Neutrophil (primary cell): ENCODE results near the gene CA12.
"Not testable (repeated sequence)": the region's sequence is repeated elsewhere in the genome, so short reads cannot be mapped to it uniquely, and the experiment has no call there.

Source experiments
- H3K27ac ChIP-seq: fragments of 200-600 bp; sonication (generic); 2 replicates; pipeline ENCODE4 v1.5.1; 2016; ENCODE audit warnings: mild to moderate bottlenecking, moderate library complexity
- H3K27me3 ChIP-seq: fragments of 200-600 bp; sonication (generic); 2 replicates; pipeline ENCODE4 v1.6.0; 2016; ENCODE audit warnings: mild to moderate bottlenecking
- H3K36me3 ChIP-seq: fragments of 200-600 bp; sonication (generic); 2 replicates; pipeline ENCODE4 v1.5.1; 2017
- H3K4me1 ChIP-seq, 2 experiments: fragments of 200-600 bp in 1 of 2; sonication (generic) in 1 of 2; 1 replicate in 1 of 2; 2 replicates in 1 of 2; pipeline versions ENCODE4 v1.5.1 to v1.6.1; 2013 to 2016; ENCODE audit warnings: low read depth in 1 of 2, low read length in 1 of 2, mild to moderate bottlenecking in 1 of 2, moderate library complexity in 1 of 2; ENCODE audit not compliant: control insufficient read depth in 1 of 2, insufficient read depth in 1 of 2
- H3K4me3 ChIP-seq, 2 experiments: fragments of 200-600 bp in 1 of 2; sonication (generic) in 1 of 2; 1 replicate in 1 of 2; 2 replicates in 1 of 2; pipeline ENCODE4 v1.5.1; 2013 to 2016; ENCODE audit warnings: low read depth in 1 of 2, low read length in 1 of 2, mild to moderate bottlenecking in 1 of 2, moderate library complexity in 1 of 2
- H3K9me3 ChIP-seq: fragments of 200-600 bp; sonication (generic); 2 replicates; pipeline ENCODE4 v1.5.1; 2016
- CTCF ChIP-seq: fragments of 200-600 bp; sonication (generic); IDR thresholded peaks from 2 replicates; pipeline ENCODE4 v1.5.1; 2016; ENCODE audit warnings: antibody characterized with exemption

The CA12 gene

GRCh38 chr15:63348392-63348791 is 33.3 kb downstream of the CA12 start:
- no peaks in the 10 kb centered on the region for H3K4me1 ChIP-seq

GRCh38 chr15:63347074-63347857 is 34.4 kb downstream of the CA12 start:
- H3K36me3 ChIP-seq: no peaks in the 10 kb centered on the region
- no peaks in the 10 kb centered on the region for H3K9me3 ChIP-seq
- no peaks in the 10 kb centered on the region for H3K27me3 ChIP-seq
- no peaks in the 10 kb centered on the region for H3K4me1 ChIP-seq
- H3K27ac ChIP-seq: no peak overlapping the region
- TF ChIP-seq CTCF: no peak
- no peak overlapping the region for H3K4me3 ChIP-seq

More at GRCh38 chr15:63348392-63348791, 33.3 kb downstream of the CA12 start:
- Histone ChIP-seq H3K27ac (no peak overlapping the region), H3K36me3 (no peaks in the 10 kb centered on the region), H3K4me3 (no peak overlapping the region), H3K9me3 (no peaks in the 10 kb centered on the region), H3K27me3 (no peaks in the 10 kb centered on the region)
- TF ChIP-seq CTCF: no peak

GRCh38 chr15:63345391-63345752 is 36.3 kb downstream of the CA12 start:
- no peak for TF ChIP-seq CTCF
- Histone ChIP-seq H3K27ac (no peak overlapping the region), H3K27me3 (no peaks in the 10 kb centered on the region), H3K36me3 (no peaks in the 10 kb centered on the region), H3K9me3 (no peaks in the 10 kb centered on the region), H3K4me3 (no peak overlapping the region), H3K4me1 (no peaks in the 10 kb centered on the region)

- Histone ChIP-seq H3K27ac (no peak overlapping the region), H3K4me1 (no peaks in the 10 kb centered on the region), H3K4me3 (no peak overlapping the region)
Observed at GRCh38 chr15:63344731-63345390, 36.8 kb downstream of the CA12 start.

GRCh38 chr15:63342996-63343562 is 38.6 kb downstream of the CA12 start:
- H3K4me3 ChIP-seq, H3K4me1 ChIP-seq, H3K27ac ChIP-seq, H3K27me3 ChIP-seq, H3K36me3 ChIP-seq, H3K9me3 ChIP-seq: not testable (repeated sequence)

More at GRCh38 chr15:63344731-63345390, 36.8 kb downstream of the CA12 start:
- TF ChIP-seq CTCF: no peak
- H3K9me3 ChIP-seq: no peaks in the 10 kb centered on the region
- no peaks in the 10 kb centered on the region for H3K36me3 ChIP-seq
- H3K27me3 ChIP-seq: no peaks in the 10 kb centered on the region

GRCh38 chr15:63341898-63342297 is 39.7 kb downstream of the CA12 start:
- Histone ChIP-seq H3K36me3 (no peaks in the 10 kb centered on the region), H3K4me1 (no peaks in the 10 kb centered on the region), H3K27me3 (no peaks in the 10 kb centered on the region), H3K27ac (no peak overlapping the region), H3K9me3 (no peaks in the 10 kb centered on the region), H3K4me3 (no peak overlapping the region)
- TF ChIP-seq CTCF: no peak
